Ishikawa (cell line): Measurements from ENCODE around the gene SNAPC2.

Source experiments
- CEBPB ChIP-seq: IDR thresholded peaks from 2 replicates; pipeline ENCODE4 v1.6.1; 2012
- CREB1 ChIP-seq: IDR thresholded peaks from 2 replicates; pipeline ENCODE4 v1.6.1; 2012; ENCODE audit warnings: low read depth
- EP300 ChIP-seq: IDR thresholded peaks from 2 replicates; pipeline ENCODE4 v1.6.1; 2012; ENCODE audit warnings: borderline replicate concordance
- NFIC ChIP-seq: IDR thresholded peaks from 2 replicates; pipeline ENCODE4 v1.6.1; 2012
- RAD21 ChIP-seq: IDR thresholded peaks from 2 replicates; pipeline ENCODE4 v1.6.1; 2012; ENCODE audit warnings: low read depth
- REST ChIP-seq: IDR thresholded peaks from 2 replicates; pipeline ENCODE4 v1.6.1; 2012; ENCODE audit warnings: low read depth, mild to moderate bottlenecking
- TAF1 ChIP-seq: IDR thresholded peaks from 2 replicates; pipeline ENCODE4 v1.6.1; 2012; ENCODE audit warnings: low read depth, mild to moderate bottlenecking
- TEAD4 ChIP-seq: IDR thresholded peaks from 2 replicates; pipeline ENCODE4 v1.6.1; 2012
- ZBTB7A ChIP-seq: IDR thresholded peaks from 2 replicates; pipeline ENCODE4 v1.6.1; 2012; ENCODE audit warnings: low read depth

- TF ChIP-seq TAF1 (no peak), NFIC (no peak), CEBPB (no peak), RAD21 (no peak), ZBTB7A (no peak), EP300 (no peak), REST (no peak), CREB1 (no peak), TEAD4 (no peak)
Observed at GRCh38 chr19:7969555-7969939, 49.4 kb downstream of the SNAPC2 start.
